GM12875 (cell line): ENCODE results near the gene PRKN.

Experiments used
- H3K4me3 ChIP-seq: one replicate; pipeline ENCODE4 v1.5.1; 2011; ENCODE audit warnings: low read depth, low read length, control low read depth
- TF ChIP-seq, protein P1 (sequence below): IDR thresholded peaks from 2 replicates; pipeline ENCODE4 v1.5.1; 2011; ENCODE audit warnings: low read depth, mild to moderate bottlenecking, control low read depth, inconsistent platforms, low read length, moderate library complexity, borderline replicate concordance; ENCODE audit not compliant: insufficient read depth

The PRKN gene

GRCh38 chr6:162697872-162698403 lies 29.6 kb downstream of the PRKN start:
- TF ChIP-seq, protein P1, sequence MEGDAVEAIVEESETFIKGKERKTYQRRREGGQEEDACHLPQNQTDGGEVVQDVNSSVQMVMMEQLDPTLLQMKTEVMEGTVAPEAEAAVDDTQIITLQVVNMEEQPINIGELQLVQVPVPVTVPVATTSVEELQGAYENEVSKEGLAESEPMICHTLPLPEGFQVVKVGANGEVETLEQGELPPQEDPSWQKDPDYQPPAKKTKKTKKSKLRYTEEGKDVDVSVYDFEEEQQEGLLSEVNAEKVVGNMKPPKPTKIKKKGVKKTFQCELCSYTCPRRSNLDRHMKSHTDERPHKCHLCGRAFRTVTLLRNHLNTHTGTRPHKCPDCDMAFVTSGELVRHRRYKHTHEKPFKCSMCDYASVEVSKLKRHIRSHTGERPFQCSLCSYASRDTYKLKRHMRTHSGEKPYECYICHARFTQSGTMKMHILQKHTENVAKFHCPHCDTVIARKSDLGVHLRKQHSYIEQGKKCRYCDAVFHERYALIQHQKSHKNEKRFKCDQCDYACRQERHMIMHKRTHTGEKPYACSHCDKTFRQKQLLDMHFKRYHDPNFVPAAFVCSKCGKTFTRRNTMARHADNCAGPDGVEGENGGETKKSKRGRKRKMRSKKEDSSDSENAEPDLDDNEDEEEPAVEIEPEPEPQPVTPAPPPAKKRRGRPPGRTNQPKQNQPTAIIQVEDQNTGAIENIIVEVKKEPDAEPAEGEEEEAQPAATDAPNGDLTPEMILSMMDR: no peak

DNA sequence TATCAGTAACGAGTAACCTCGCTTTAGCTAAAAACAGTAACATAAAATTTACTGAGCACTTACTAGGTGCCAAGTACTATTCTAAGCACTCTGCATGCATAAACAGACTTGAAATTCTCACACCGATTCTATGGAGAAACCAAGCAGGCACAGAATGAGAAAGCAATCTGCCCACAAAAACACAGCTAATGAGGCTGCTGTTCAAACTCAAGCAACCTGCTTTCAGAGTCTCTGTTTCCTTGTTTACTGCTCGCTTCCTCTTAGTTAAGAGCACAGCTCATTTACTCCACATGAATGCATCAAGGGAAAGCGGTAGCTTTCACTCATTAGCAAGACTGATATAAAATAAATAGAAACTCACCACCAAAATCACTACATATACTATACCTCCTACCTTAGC lies 37.4 kb downstream of the PRKN start:
- TF ChIP-seq, protein P1: no peak
- no peak overlapping the region for H3K4me3 ChIP-seq

More at GRCh38 chr6:162697872-162698403, 29.6 kb downstream of the PRKN start:
- H3K4me3 ChIP-seq: no peak overlapping the region

DNA sequence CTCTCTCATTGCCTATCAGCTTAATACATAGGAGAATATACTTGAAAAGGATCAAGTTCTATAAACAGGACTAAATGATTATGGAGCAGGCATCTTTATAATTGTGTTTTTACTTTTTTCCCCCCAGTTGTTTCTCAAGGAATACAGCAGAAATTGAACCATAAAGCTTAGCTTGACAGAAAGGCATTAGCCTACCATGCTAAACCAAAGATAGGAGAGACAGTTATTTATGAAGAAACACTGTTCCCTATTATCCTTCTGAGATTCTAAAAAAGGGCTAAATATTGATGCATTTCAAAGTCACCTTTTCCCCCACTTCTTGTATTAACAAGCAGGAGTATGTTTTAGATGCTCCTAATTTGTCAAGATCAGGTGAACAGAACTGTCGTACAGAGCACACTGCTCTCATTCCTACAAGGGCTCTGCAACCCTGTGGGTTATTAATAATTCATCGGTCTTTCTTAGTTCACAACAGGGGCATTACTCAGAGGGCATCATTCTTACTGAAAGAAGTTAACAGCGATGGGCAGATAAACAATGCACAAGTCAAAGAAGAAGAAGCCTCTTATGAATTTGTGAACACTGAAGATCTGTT lies 38.7 kb downstream of the PRKN start:
- TF ChIP-seq, protein P1: no peak

DNA sequence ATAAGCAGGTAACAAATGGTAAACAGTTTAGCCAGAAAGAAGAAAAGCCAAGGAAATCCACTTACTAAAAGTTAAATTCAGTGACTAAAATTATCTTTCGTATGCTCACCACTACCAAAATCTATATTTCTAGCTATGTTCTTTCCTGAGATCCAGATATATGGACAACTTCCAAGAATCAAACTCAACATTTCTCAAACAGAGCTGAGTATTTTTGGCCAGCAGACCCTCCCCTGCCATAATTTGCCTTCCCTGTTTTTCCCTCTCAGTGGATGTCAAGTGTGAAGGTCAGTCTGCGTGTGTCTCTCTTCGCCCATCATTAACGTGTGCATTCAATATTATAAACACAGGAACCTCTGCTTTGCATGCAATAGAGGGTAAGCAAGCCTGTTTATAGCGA lies 42.0 kb downstream of the PRKN start:
- H3K4me3 ChIP-seq: no peak overlapping the region
- TF ChIP-seq, protein P1: no peak

More for the DNA sequence above, 38.7 kb downstream of the PRKN start:
- no peak overlapping the region for H3K4me3 ChIP-seq

GRCh38 chr6:162684961-162685360 lies 42.6 kb downstream of the PRKN start:
- no peak overlapping the region for H3K4me3 ChIP-seq
- TF ChIP-seq, protein P1: no peak

DNA sequence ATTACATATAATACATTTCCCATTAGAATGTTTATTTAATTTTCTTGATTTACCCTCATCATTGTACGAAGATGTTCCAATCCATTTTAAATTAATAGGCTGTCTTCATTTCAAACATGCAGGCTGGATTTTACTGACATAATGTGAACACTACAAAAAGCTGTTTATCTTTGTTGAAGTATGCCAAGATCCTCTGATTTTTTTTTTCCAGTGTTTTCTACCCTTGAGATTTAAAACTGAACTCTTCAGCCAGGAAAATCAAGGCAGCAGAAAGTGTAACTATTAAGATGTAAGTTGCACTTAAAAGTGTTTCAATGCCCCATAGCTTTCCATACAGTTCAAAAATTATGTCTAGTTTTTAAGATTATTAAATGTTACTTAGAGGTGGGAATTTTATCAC lies 43.5 kb downstream of the PRKN start:
- TF ChIP-seq, protein P1: no peak
- no peak overlapping the region for H3K4me3 ChIP-seq

GRCh38 chr6:162683135-162683534 lies 44.4 kb downstream of the PRKN start:
- H3K4me3 ChIP-seq: no peak overlapping the region
- TF ChIP-seq, protein P1: no peak
